ENCODE results near the gene CDC42SE2. TPM values are rescaled to one million over a fixed set of nuclear protein-coding genes. Genes with fewer than 3 reads are reported as not detected.
"Not testable (repeated sequence)": the region's sequence is repeated elsewhere in the genome, so short reads cannot be mapped to it uniquely, and the experiment has no call there.

Gene CDC42SE2
- total RNA-seq, 2 experiments from 2014 or later: 115 to 126 TPM

- Mint-ChIP-seq H3K36me3 (ENCODE audit: low read depth) (peaks cover 59% of the 10 kb centered on the region), H3K27ac (peak overlapping the region; percentile 88), H3K27me3 (ENCODE audit: low read depth) (no peaks in the 10 kb centered on the region), H3K4me3 (peak overlapping the region; percentile 77), H3K4me1 (ENCODE audit: low read depth) (peaks cover 72% of the 10 kb centered on the region), H3K9me3 (ENCODE audit: insufficient read depth) (no peaks in the 10 kb centered on the region)
- POLR2A ChIA-PET: interaction anchor here (0.6 to 3.2 kb wide), 11 partner anchors 9 to 140 kb away, joined by 3 to 44 read pairs (median 4); partner anchors contain the start of gene CDC42SE2
- CTCF ChIA-PET: interaction anchor here (0.6 to 1.5 kb wide), 7 partner anchors 9 to 94 kb away, joined by 3 to 14 read pairs (median 4); no protein-coding TSS in a partner anchor
- ATAC-seq (peak; percentile 64), DNase-seq (no peak)
Measured at GRCh38 chr5:131289738-131290137, 25.9 kb downstream of the CDC42SE2 start.

- POLR2A ChIA-PET: no interaction called here
- H3K4me3 Mint-ChIP-seq: no peak overlapping the region
- H3K27ac Mint-ChIP-seq: peak overlapping the region; percentile 35
- H3K36me3 Mint-ChIP-seq (ENCODE audit: low read depth): peaks cover 58% of the 10 kb centered on the region
- H3K9me3 Mint-ChIP-seq (ENCODE audit: insufficient read depth): no peaks in the 10 kb centered on the region
- ATAC-seq (peak; percentile 65), DNase-seq (no peak)
- H3K27me3 Mint-ChIP-seq (ENCODE audit: low read depth): no peaks in the 10 kb centered on the region
- peaks cover 74% of the 10 kb centered on the region for H3K4me1 Mint-ChIP-seq (ENCODE audit: low read depth)
- CTCF ChIA-PET: no interaction called here
Measured at GRCh38 chr5:131296213-131296672, 32.4 kb downstream of the CDC42SE2 start.

- H3K27me3 Mint-ChIP-seq (ENCODE audit: low read depth): no peaks in the 10 kb centered on the region
- DNase-seq (no peak), ATAC-seq (no peak)
- no peaks in the 10 kb centered on the region for H3K9me3 Mint-ChIP-seq (ENCODE audit: insufficient read depth)
- no peak overlapping the region for H3K4me3 Mint-ChIP-seq
- peaks cover 72% of the 10 kb centered on the region for H3K4me1 Mint-ChIP-seq (ENCODE audit: low read depth)
- H3K36me3 Mint-ChIP-seq (ENCODE audit: low read depth): peaks cover 59% of the 10 kb centered on the region
- ChIA-PET CTCF (interaction anchor here (0.7 to 1.5 kb wide), 2 partner anchors 8 to 731 kb away, joined by 3 to 5 read pairs; no protein-coding TSS in a partner anchor), POLR2A (interaction anchor here (0.5 to 0.8 kb wide), 3 partner anchors 17 to 80 kb away, joined by 3 read pairs; no protein-coding TSS in a partner anchor)
- no peak overlapping the region for H3K27ac Mint-ChIP-seq
Measured at GRCh38 chr5:131297886-131298285, 34.0 kb downstream of the CDC42SE2 start.

- no peak for DNase-seq
- Mint-ChIP-seq H3K27ac (peak overlapping the region; percentile 43), H3K4me3 (no peak overlapping the region), H3K9me3 (ENCODE audit: insufficient read depth) (no peaks in the 10 kb centered on the region), H3K4me1 (ENCODE audit: low read depth) (peaks cover 72% of the 10 kb centered on the region), H3K36me3 (ENCODE audit: low read depth) (peaks cover 60% of the 10 kb centered on the region), H3K27me3 (ENCODE audit: low read depth) (no peaks in the 10 kb centered on the region)
- peak; percentile 15 for ATAC-seq
- ChIA-PET CTCF (interaction anchor here (1.5 kb wide), 1 partner anchor 10 kb away, joined by 5 read pairs; no protein-coding TSS in a partner anchor), POLR2A (interaction anchor here (0.9 kb wide), 1 partner anchor 10 kb away, joined by 3 read pairs; no protein-coding TSS in a partner anchor)
Measured at GRCh38 chr5:131299465-131299864, 35.6 kb downstream of the CDC42SE2 start.

GRCh38 chr5:131302506-131302905, 38.7 kb downstream of the CDC42SE2 start:
- peaks cover 64% of the 10 kb centered on the region for H3K4me1 Mint-ChIP-seq (ENCODE audit: low read depth)
- DNase-seq (no peak), ATAC-seq (no peak)
- H3K27ac Mint-ChIP-seq: peak overlapping the region; percentile 45
- CTCF ChIA-PET: interaction anchor here (2.0 kb wide), 1 partner anchor 10 kb away, joined by 4 read pairs; no protein-coding TSS in a partner anchor
- H3K27me3 Mint-ChIP-seq (ENCODE audit: low read depth): no peaks in the 10 kb centered on the region
- H3K4me3 Mint-ChIP-seq: no peak overlapping the region
- POLR2A ChIA-PET: no interaction called here
- no peaks in the 10 kb centered on the region for H3K9me3 Mint-ChIP-seq (ENCODE audit: insufficient read depth)
- H3K36me3 Mint-ChIP-seq (ENCODE audit: low read depth): peaks cover 58% of the 10 kb centered on the region

- ChIA-PET POLR2A (no interaction called here), CTCF (interaction anchor here (2.0 kb wide), 1 partner anchor 9 kb away, joined by 4 read pairs; no protein-coding TSS in a partner anchor)
- Mint-ChIP-seq H3K4me1 (ENCODE audit: low read depth) (peaks cover 63% of the 10 kb centered on the region), H3K27me3 (ENCODE audit: low read depth) (no peaks in the 10 kb centered on the region), H3K27ac (peak overlapping the region; percentile 7), H3K9me3 (ENCODE audit: insufficient read depth) (no peaks in the 10 kb centered on the region), H3K36me3 (ENCODE audit: low read depth) (peaks cover 58% of the 10 kb centered on the region), H3K4me3 (no peak overlapping the region)
- DNase-seq (no peak), ATAC-seq (no peak)
Measured at GRCh38 chr5:131303537-131303936, 39.7 kb downstream of the CDC42SE2 start.

- ATAC-seq (no peak), DNase-seq (no peak)
- POLR2A ChIA-PET: interaction anchor here (1.0 kb wide), 1 partner anchor 31 kb away, joined by 5 read pairs; no protein-coding TSS in a partner anchor
- CTCF ChIA-PET: interaction anchor here (0.9 kb wide), 1 partner anchor 10 kb away, joined by 3 read pairs; no protein-coding TSS in a partner anchor
- peaks cover 56% of the 10 kb centered on the region for H3K4me1 Mint-ChIP-seq (ENCODE audit: low read depth)
- H3K9me3 Mint-ChIP-seq (ENCODE audit: insufficient read depth): no peaks in the 10 kb centered on the region
- H3K4me3 Mint-ChIP-seq: no peak overlapping the region
- no peak overlapping the region for H3K27ac Mint-ChIP-seq
- peaks cover 50% of the 10 kb centered on the region for H3K36me3 Mint-ChIP-seq (ENCODE audit: low read depth)
- H3K27me3 Mint-ChIP-seq (ENCODE audit: low read depth): no peaks in the 10 kb centered on the region
Measured at GRCh38 chr5:131304414-131304813, 40.6 kb downstream of the CDC42SE2 start.

GRCh38 chr5:131305138-131305689, 41.4 kb downstream of the CDC42SE2 start:
- H3K9me3 Mint-ChIP-seq (ENCODE audit: insufficient read depth): no peaks in the 10 kb centered on the region
- peaks cover 54% of the 10 kb centered on the region for H3K4me1 Mint-ChIP-seq (ENCODE audit: low read depth)
- DNase-seq (no peak), ATAC-seq (no peak)
- H3K4me3 Mint-ChIP-seq: no peak overlapping the region
- H3K27me3 Mint-ChIP-seq (ENCODE audit: low read depth): no peaks in the 10 kb centered on the region
- ChIA-PET CTCF (interaction anchor here (0.9 kb wide), 1 partner anchor 10 kb away, joined by 3 read pairs; no protein-coding TSS in a partner anchor), POLR2A (interaction anchor here (0.6 to 1.0 kb wide), 2 partner anchors 16 to 32 kb away, joined by 3 to 5 read pairs; no protein-coding TSS in a partner anchor)
- no peak overlapping the region for H3K27ac Mint-ChIP-seq
- H3K36me3 Mint-ChIP-seq (ENCODE audit: low read depth): peaks cover 44% of the 10 kb centered on the region

GRCh38 chr5:131305906-131306305, 42.1 kb downstream of the CDC42SE2 start:
- Mint-ChIP-seq H3K4me3 (no peak overlapping the region), H3K36me3 (ENCODE audit: low read depth) (peaks cover 42% of the 10 kb centered on the region), H3K4me1 (ENCODE audit: low read depth) (peaks cover 56% of the 10 kb centered on the region), H3K27ac (no peak overlapping the region), H3K9me3 (ENCODE audit: insufficient read depth) (no peaks in the 10 kb centered on the region), H3K27me3 (ENCODE audit: low read depth) (no peaks in the 10 kb centered on the region)
- ATAC-seq (no peak), DNase-seq (no peak)
- ChIA-PET CTCF (interaction anchor here (0.9 kb wide), 1 partner anchor 22 kb away, joined by 3 read pairs; no protein-coding TSS in a partner anchor), POLR2A (interaction anchor here (0.6 kb wide), 1 partner anchor 16 kb away, joined by 3 read pairs; no protein-coding TSS in a partner anchor)

GRCh38 chr5:131312235-131312772, 48.5 kb downstream of the CDC42SE2 start:
- Mint-ChIP-seq H3K36me3 (ENCODE audit: low read depth) (peaks cover 35% of the 10 kb centered on the region), H3K4me3 (peak overlapping the region; percentile 71), H3K27ac (peak overlapping the region; percentile 77), H3K4me1 (ENCODE audit: low read depth) (peaks cover 75% of the 10 kb centered on the region)
- peak; percentile 67 for DNase-seq
- CTCF ChIA-PET: interaction anchor here (1.0 to 2.1 kb wide), 3 partner anchors 9 to 53 kb away, joined by 3 to 4 read pairs (median 3); no protein-coding TSS in a partner anchor
- POLR2A ChIA-PET: interaction anchor here (1.2 to 1.4 kb wide), 2 partner anchors 22 to 70 kb away, joined by 3 read pairs; no protein-coding TSS in a partner anchor
- ATAC-seq; H3K27me3 Mint-ChIP-seq (ENCODE audit: low read depth); H3K9me3 Mint-ChIP-seq (ENCODE audit: insufficient read depth): not testable (repeated sequence)

- Mint-ChIP-seq H3K27ac (no peak overlapping the region), H3K27me3 (ENCODE audit: low read depth) (no peaks in the 10 kb centered on the region), H3K4me3 (no peak overlapping the region), H3K9me3 (ENCODE audit: insufficient read depth) (peaks cover 11% of the 10 kb centered on the region), H3K36me3 (ENCODE audit: low read depth) (peaks cover 60% of the 10 kb centered on the region), H3K4me1 (ENCODE audit: low read depth) (peaks cover 75% of the 10 kb centered on the region)
- CTCF ChIA-PET: interaction anchor here (1.5 kb wide), 1 partner anchor 9 kb away, joined by 3 read pairs; no protein-coding TSS in a partner anchor
- POLR2A ChIA-PET: no interaction called here
- DNase-seq (no peak), ATAC-seq (no peak)
Measured at GRCh38 chr5:131316026-131316425, 52.2 kb downstream of the CDC42SE2 start.

Data from activated CD8-positive, alpha-beta T cell treated with anti-CD3 and anti-CD28 coated beads, Interleukin-2, amount 10 ng/mL, durations not matched to agents 7 days and 5 days (primary cell).